Measurements from ENCODE around the gene KIAA1958. TPM values are rescaled to one million over a fixed set of nuclear protein-coding genes. Genes with fewer than 3 reads are reported as not detected.

The KIAA1958 gene
- total and polyA plus RNA-seq, 2 of the 8 experiments (the other 6 are each of a cell fraction or from before 2014, with no cell fraction given), result 11.4 to 43.8 TPM

DNA sequence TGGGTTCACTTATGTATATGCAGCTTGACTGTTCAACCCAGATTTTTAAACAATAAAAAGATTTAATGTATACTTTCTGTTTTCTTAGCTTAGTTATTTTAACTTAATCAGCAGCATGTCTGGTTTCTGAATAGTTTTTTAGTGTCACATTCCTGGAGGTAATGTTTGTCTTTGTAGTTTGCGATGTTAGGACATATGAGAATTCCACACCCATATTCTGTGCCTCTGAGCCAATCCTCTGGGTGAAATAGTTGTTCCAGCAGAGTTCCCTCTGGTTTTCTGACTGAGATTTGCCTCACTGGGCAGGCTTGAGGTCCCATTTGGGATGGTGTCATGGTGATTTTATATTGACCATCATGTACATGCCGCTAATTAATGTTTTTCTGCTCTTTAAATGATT, 182.7 kb downstream of the KIAA1958 start (continued):
- TF ChIP-seq CHD1 (IDR thresholded peaks at IDR 0.05; ENCODE audit: low read depth, low read length) (no peak), TAF7 (optimal IDR thresholded peaks at IDR 0.05; ENCODE audit: borderline replicate concordance, low read depth, low read length) (no peak), EZH2 (IDR thresholded peaks at IDR 0.05; ENCODE audit: low read depth, low read length, severe bottlenecking) (no peak), SP4 (IDR thresholded peaks at IDR 0.05; ENCODE audit: low read length) (no peak), NANOG (IDR thresholded peaks at IDR 0.05; ENCODE audit: insufficient read depth, low read depth, low read length, poor library complexity, severe bottlenecking) (no peak), KDM1A (IDR thresholded peaks at IDR 0.05; ENCODE audit: borderline replicate concordance, low read length) (no peak)

Data from H1 (cell line).